Stimulated activated CD4-positive, alpha-beta T cell treated with anti-CD3 and anti-CD28 coated beads, TNF-alpha, amount 100 ng/mL, for 48 hours (primary cell): Measurements from ENCODE around the gene APOL3.
"Not testable (repeated sequence)": the region's sequence is repeated elsewhere in the genome, so short reads cannot be mapped to it uniquely, and the experiment has no call there.

Experiments
- DNase-seq, 3 donors: peaks; one replicate each; pipeline ENCODE4 v3.0.0-alpha.2; 2020; ENCODE audit warnings: low read depth in 3 of 3

The APOL3 gene

GRCh38 chr22:36193171-36193570 is 32.6 kb upstream of the APOL3 start:
- DNase-seq, result no peak

- no peak for DNase-seq
Measured at GRCh38 chr22:36192542-36192941, 32.0 kb upstream of the APOL3 start.

- no peak for DNase-seq
Measured at GRCh38 chr22:36191106-36191836, 30.7 kb upstream of the APOL3 start.

- DNase-seq, result not testable (repeated sequence)
Measured at GRCh38 chr22:36187862-36188261, 27.3 kb upstream of the APOL3 start.

GRCh38 chr22:36185828-36186624 is 25.5 kb upstream of the APOL3 start:
- no peak for DNase-seq

- DNase-seq, result no peak
Measured at GRCh38 chr22:36184433-36185025, 24.0 kb upstream of the APOL3 start.

GRCh38 chr22:36183446-36183845 is 22.9 kb upstream of the APOL3 start:
- no peak for DNase-seq

- DNase-seq, result no peak
Measured at GRCh38 chr22:36182857-36183256, 22.3 kb upstream of the APOL3 start.

- no peak for DNase-seq
Measured at GRCh38 chr22:36182056-36182455, 21.5 kb upstream of the APOL3 start.

GRCh38 chr22:36180928-36181327 is 20.4 kb upstream of the APOL3 start:
- DNase-seq, result no peak

GRCh38 chr22:36180038-36180880 is 19.7 kb upstream of the APOL3 start:
- DNase-seq, result peak; percentile 62 to 86 (median 83)

- DNase-seq, result no peak
Measured at GRCh38 chr22:36177160-36177559, 16.6 kb upstream of the APOL3 start.

GRCh38 chr22:36175892-36176291 is 15.3 kb upstream of the APOL3 start:
- no peak for DNase-seq

GRCh38 chr22:36171941-36172340 is 11.4 kb upstream of the APOL3 start:
- no peak for DNase-seq

- DNase-seq, result no peak
Measured at GRCh38 chr22:36166518-36167220, 6.1 kb upstream of the APOL3 start.

GRCh38 chr22:36166086-36166485 is 5.5 kb upstream of the APOL3 start:
- no peak for DNase-seq

GRCh38 chr22:36165141-36165540 is 4.6 kb upstream of the APOL3 start:
- no peak for DNase-seq

GRCh38 chr22:36164621-36165020 is 4.1 kb upstream of the APOL3 start:
- DNase-seq, result no peak

GRCh38 chr22:36163497-36163896 is 2.9 kb upstream of the APOL3 start:
- DNase-seq, result no peak

GRCh38 chr22:36162127-36163034 is 1.8 kb upstream of the APOL3 start:
- DNase-seq, result no peak
